Measurements from ENCODE around the gene VSX2.

- TF ChIP-seq YY1 (tag by site-specific recombination; IDR thresholded peaks at IDR 0.05) (no peak), ZNF398 (tag by site-specific recombination; IDR thresholded peaks at IDR 0.05) (no peak), ZNF777 (tag by site-specific recombination; IDR thresholded peaks at IDR 0.05; ENCODE audit: borderline replicate concordance) (no peak), ZNF133 (tag by site-specific recombination; IDR thresholded peaks at IDR 0.05) (no peak), CTCF (tag by site-specific recombination; IDR thresholded peaks at IDR 0.05) (no peak), ZNF639 (tag by site-specific recombination; IDR thresholded peaks at IDR 0.05) (no peak), REST (tag by site-specific recombination; IDR thresholded peaks at IDR 0.05) (no peak), MYNN (tag by site-specific recombination; IDR thresholded peaks at IDR 0.05; ENCODE audit: borderline replicate concordance) (no peak), SP2 (tag by site-specific recombination; IDR thresholded peaks at IDR 0.05) (no peak), ZNF121 (tag by site-specific recombination; IDR thresholded peaks at IDR 0.05) (no peak), ZNF239 (tag by site-specific recombination; IDR thresholded peaks at IDR 0.05) (no peak), ZNF140 (tag by site-specific recombination; IDR thresholded peaks at IDR 0.05) (no peak), ZNF10 (tag by site-specific recombination; IDR thresholded peaks at IDR 0.05) (no peak), ZFHX2 (tag by site-specific recombination; conservative IDR thresholded peaks at IDR 0.05) (no peak)
Observed at GRCh38 chr14:74308695-74309094, 69.4 kb downstream of the VSX2 start.
